ENCODE data around the gene SMIM1.

Gene SMIM1

DNA sequence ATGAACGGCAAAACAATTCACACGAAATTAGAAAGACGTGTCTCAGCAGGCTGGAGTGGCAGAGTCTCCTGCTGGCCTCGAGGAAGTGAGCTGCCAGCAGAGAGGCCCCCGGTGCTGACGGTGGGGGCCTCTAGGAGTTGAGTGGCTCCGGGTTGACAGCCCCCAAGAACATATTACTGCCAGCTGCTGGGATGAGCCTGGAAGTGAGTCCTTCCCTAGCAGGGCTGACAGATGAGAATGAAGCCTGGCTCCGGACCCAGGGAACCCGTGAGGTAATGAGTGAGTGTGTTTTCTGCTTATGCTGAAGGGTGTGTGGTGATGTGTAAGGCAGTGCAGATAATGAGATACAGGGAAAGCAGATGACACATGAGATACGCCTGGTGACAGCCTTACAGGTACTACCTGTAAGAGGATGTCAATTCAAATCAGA, 47.2 kb downstream of the SMIM1 start:
- no peak for DNase-seq (ENCODE audit: low spot score)

- DNase-seq (ENCODE audit: low spot score) = no peak
Observed at GRCh38 chr1:3820316-3820715, 47.8 kb downstream of the SMIM1 start.

GRCh38 chr1:3821004-3821403, 48.5 kb downstream of the SMIM1 start:
- no peak for DNase-seq (ENCODE audit: low spot score)

- no peak for DNase-seq (ENCODE audit: low spot score)
Observed at GRCh38 chr1:3821447-3821846, 48.9 kb downstream of the SMIM1 start.

GRCh38 chr1:3821908-3822307, 49.4 kb downstream of the SMIM1 start:
- no peak for DNase-seq (ENCODE audit: low spot score)

DNA sequence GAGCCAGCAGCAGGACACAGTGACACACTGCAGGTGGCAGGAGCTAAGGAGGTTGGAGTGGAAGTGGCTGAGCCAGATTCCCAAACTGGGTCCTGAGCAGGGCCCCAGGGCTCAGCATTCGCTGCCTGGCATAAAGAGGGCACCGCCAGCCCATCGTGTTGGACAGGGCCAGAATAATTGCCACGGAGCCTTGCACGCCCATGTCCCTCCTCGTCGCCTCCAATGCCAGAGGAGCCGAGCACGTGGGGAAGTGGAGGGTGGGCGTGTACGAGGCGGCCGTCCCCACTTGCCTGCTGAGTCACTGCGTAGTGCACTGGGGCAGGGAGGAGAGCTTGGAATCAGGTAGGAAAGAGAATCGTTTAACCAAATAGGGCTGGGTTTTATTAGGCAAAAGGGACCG, 49.9 kb downstream of the SMIM1 start:
- DNase-seq (ENCODE audit: low spot score) = no peak

DNA sequence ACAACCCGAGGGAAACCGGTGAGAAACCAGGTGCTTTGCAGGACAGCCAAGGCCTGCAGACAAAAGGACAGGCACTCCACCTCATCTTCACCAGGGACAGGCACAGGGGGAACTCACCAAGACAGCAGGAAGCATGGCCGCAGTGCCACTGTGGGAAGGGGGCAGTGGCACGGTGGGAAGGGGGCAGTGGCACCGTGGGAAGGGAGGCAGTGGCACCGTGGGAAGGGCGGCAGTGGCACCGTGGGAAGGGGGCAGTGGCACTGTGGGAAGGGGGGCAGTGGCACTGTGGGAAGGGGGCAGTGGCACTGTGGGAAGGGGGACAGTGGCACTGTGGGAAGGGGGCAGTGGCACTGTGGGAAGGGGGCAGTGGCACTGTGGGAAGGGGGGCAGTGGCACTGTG, 52.1 kb downstream of the SMIM1 start:
- DNase-seq (ENCODE audit: low spot score) = no peak

DNA sequence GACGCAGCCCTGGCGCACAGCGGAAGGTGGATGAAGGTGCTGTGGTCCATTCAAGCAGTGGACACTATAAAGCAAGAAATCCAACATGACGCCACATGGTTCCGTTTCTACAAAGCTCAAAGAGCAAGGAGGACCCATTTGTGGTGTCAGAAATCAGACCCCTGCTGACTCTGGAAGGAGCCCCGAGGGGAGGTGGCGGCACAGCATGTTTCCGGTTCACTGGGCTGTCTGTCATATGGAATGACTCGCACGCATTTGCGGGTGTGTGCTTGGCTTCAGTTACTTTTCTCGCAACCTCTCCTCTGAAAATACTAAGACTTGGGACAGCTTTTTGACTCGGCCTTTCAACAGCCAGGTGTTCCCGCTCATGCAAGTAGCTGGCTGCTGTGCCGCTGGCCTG, 52.8 kb downstream of the SMIM1 start:
- DNase-seq (ENCODE audit: low spot score) = no peak

Small RNA genes within 50 kb of the gene (small RNA-seq; reads per million reads assigned to genes)
- gene RF02197 (0 reads per million in 2 experiments), gene RN7SL574P (0 to 0.09 reads per million in 2 experiments)
